K562 (cell line): ENCODE results near the gene WSCD2. TPM values are rescaled to one million over a fixed set of nuclear protein-coding genes. Genes with fewer than 3 reads are reported as not detected.

Source experiments
- ATF7 ChIP-seq: fragments of 450-650 bp; IDR thresholded peaks from 2 replicates; pipeline ENCODE4 v1.7.1; 2014; ENCODE audit warnings: mild to moderate bottlenecking, moderate library complexity
- BDP1 ChIP-seq: IDR thresholded peaks from 3 replicates; pipeline ENCODE4 v1.6.1; 2011; ENCODE audit not compliant: insufficient read length, insufficient read depth
- CBX2 ChIP-seq: fragments of 200-600 bp; sonication (generic); IDR thresholded peaks from one replicate; pipeline ENCODE4 v1.6.1; 2012; ENCODE audit warnings: mild to moderate bottlenecking, low read length, inconsistent platforms; ENCODE audit not compliant: insufficient read depth, poor library complexity, severe bottlenecking
- CREM ChIP-seq: IDR thresholded peaks from 2 replicates; pipeline ENCODE4 v1.6.1; 2014; ENCODE audit warnings: antibody characterized with exemption, low read depth
- CTCF ChIP-seq, 3 experiments: IDR thresholded peaks in 2 of 3; conservative IDR thresholded peaks in 1 of 3; 2 replicates each; pipeline ENCODE4 v1.5.1; 2011 to 2012; ENCODE audit warnings: low read length in 3 of 3, mild to moderate bottlenecking in 3 of 3, control low read depth in 2 of 3, improper control_type of control experiment in 1 of 3, inconsistent platforms in 1 of 3, low read depth in 1 of 3, mixed read lengths in 1 of 3, moderate library complexity in 1 of 3; ENCODE audit not compliant: insufficient read depth in 2 of 3
- JUND ChIP-seq, 2 experiments: IDR thresholded peaks; 2 replicates in 1 of 2; 3 replicates in 1 of 2; pipeline ENCODE4 v1.6.1; 2011; ENCODE audit warnings: borderline replicate concordance in 2 of 2, low read depth in 2 of 2, low read length in 2 of 2, improper control_type of control experiment in 1 of 2, missing biosample characterization in 1 of 2, missing genetic modification characterization in 1 of 2, missing genetic modification reagents in 1 of 2
- PRPF4 ChIP-seq: fragments of 200-400 bp; formaldehyde crosslinking; IDR thresholded peaks from one replicate; pipeline ENCODE4 v1.6.1; 2017; ENCODE audit warnings: low read length, low read depth, mild to moderate bottlenecking; ENCODE audit not compliant: insufficient read depth, poor library complexity, severe bottlenecking
- RAD21 ChIP-seq, 2 experiments: fragments of 250-450 bp in 1 of 2; fragments of 450-650 bp in 1 of 2; sonication (Bioruptor Pico) in 1 of 2; formaldehyde crosslinking in 1 of 2; IDR thresholded peaks in 1 of 2; conservative IDR thresholded peaks in 1 of 2; 2 replicates each; pipeline versions ENCODE4 v1.4.0 to v1.8.0; 2020 to 2022; ENCODE audit warnings: mild to moderate bottlenecking in 2 of 2, moderate library complexity in 1 of 2
- TRIM25 ChIP-seq: fragments of 450-650 bp; IDR thresholded peaks from 2 replicates; pipeline ENCODE4 v1.7.0; 2016; ENCODE audit warnings: borderline replicate concordance
- polyA plus RNA-seq, 8 experiments: library from polyadenylated mRNA; depleted of rRNA in 4 of 8; stranded (reverse) in 5 of 8; unstranded in 3 of 8; fragments of >200 nt; fragmentation: Nextera tagmentation in 2 of 8; fragmentation: Illumina TruSeq in 1 of 8; extraction: Ambion mirVana in 2 of 8; extraction: Trizol in 1 of 8; gene quantifications; 2 replicates each; pipeline versions ENCODE4 v1.2.1 to v1.2.3, GENCODE V29; 2011 to 2014; ENCODE audit warnings: inconsistent platforms in 1 of 8, missing spikeins in 1 of 8
- total RNA-seq, 7 experiments: library from RNA; depleted of rRNA in 6 of 7; stranded (reverse); fragments of >200 nt in 6 of 7; fragmentation: Illumina TruSeq in 2 of 7; extraction: Trizol in 2 of 7; gene quantifications; 2 replicates each; pipeline versions ENCODE4 v1.2.1 to v1.2.3, GENCODE V29; 2011 to 2021; ENCODE audit warnings: low replicate concordance in 1 of 7

WSCD2 gene
- total and polyA plus RNA-seq, 9 of the 15 experiments (the other 6 are each of a cell fraction or from before 2014, with no cell fraction given) = 0.72 to 14.1 (median 4.0) TPM

- TF ChIP-seq CTCF (IDR thresholded peaks at IDR 0.05 in 2 of 3, conservative IDR thresholded peaks at IDR 0.05 in 1 of 3; ENCODE audit: insufficient read depth in 2 of 3, low read depth in 1 of 3, low read length in 3 of 3) (peak; percentile 63 to 78 (median 75)), PRPF4 (no peak), ATF7 (peak; percentile 65), JUND (IDR thresholded peaks at IDR 0.05; ENCODE audit: borderline replicate concordance, low read depth, low read length) (0 out of 2 replicates have a peak, but pooled peaks have one; percentile 27), JUND (tag; IDR thresholded peaks at IDR 0.05; ENCODE audit: borderline replicate concordance, low read depth, low read length) (no peak; the same call in 2 of the 3 replicates), RAD21 (CRISPR knock-in tag; conservative IDR thresholded peaks at IDR 0.05 in 1 of 2, IDR thresholded peaks at IDR 0.05 in 1 of 2) (peak; percentile 13 to 58; a peak in 2 of 4 replicates), CREM (0 out of 2 replicates have a peak, but pooled peaks have one; percentile 43), TRIM25 (no peak), CBX2 (no peak), BDP1 (no peak)
Observed at GRCh38 chr12:108237272-108237671, 108.2 kb downstream of the WSCD2 start (continued).
